OCI-LY1 (cell line): ENCODE data around the gene RPTN.

Source experiments
- H2AFZ ChIP-seq: fragments of 200-600 bp; sonication (generic), shearing (Covaris generic); 2 replicates; pipeline ENCODE4 v1.6.0; 2014; ENCODE audit warnings: antibody characterized with exemption, mild to moderate bottlenecking, low read length
- H3F3A ChIP-seq: fragments of 200-600 bp; sonication (generic), shearing (Covaris generic); 2 replicates; pipeline ENCODE4 v1.6.0; 2014; ENCODE audit warnings: mild to moderate bottlenecking, antibody characterized with exemption, low read length, moderate library complexity; ENCODE audit not compliant: insufficient read depth
- H3K27ac ChIP-seq: fragments of 200-600 bp; sonication (generic); 2 replicates; pipeline ENCODE4 v1.5.1; 2014; ENCODE audit warnings: low read length, mixed run types, mild to moderate bottlenecking, low read depth; ENCODE audit not compliant: poor library complexity, severe bottlenecking
- H3K27me3 ChIP-seq: fragments of 200-600 bp; sonication (generic); 2 replicates; pipeline ENCODE4 v1.6.0; 2014; ENCODE audit warnings: antibody characterized with exemption, mild to moderate bottlenecking, low read length, moderate library complexity; ENCODE audit not compliant: insufficient read depth
- H3K36me3 ChIP-seq: fragments of 200-600 bp; sonication (generic); 2 replicates; pipeline ENCODE4 v1.6.1; 2014; ENCODE audit warnings: mild to moderate bottlenecking, antibody characterized with exemption, low read length, moderate library complexity, mixed read lengths; ENCODE audit not compliant: insufficient read depth
- H3K4me1 ChIP-seq: fragments of 200-600 bp; sonication (generic); 2 replicates; pipeline ENCODE4 v1.5.1; 2014; ENCODE audit warnings: mild to moderate bottlenecking, low read length, moderate library complexity; ENCODE audit not compliant: insufficient read depth, severe bottlenecking
- H3K4me2 ChIP-seq: fragments of 200-600 bp; sonication (generic), shearing (Covaris generic); 2 replicates; pipeline ENCODE4 v1.6.1; 2014; ENCODE audit warnings: low read length
- H3K4me3 ChIP-seq: fragments of 200-600 bp; sonication (generic); 2 replicates; pipeline ENCODE4 v1.5.1; 2014; ENCODE audit warnings: low read length, low read depth, mild to moderate bottlenecking, mixed read lengths; ENCODE audit not compliant: poor library complexity, severe bottlenecking
- H3K79me2 ChIP-seq: fragments of 200-600 bp; shearing (Covaris generic); 2 replicates; pipeline ENCODE4 v1.6.1; 2016; ENCODE audit warnings: mixed run types, low read length, mixed read lengths; ENCODE audit not compliant: insufficient read depth
- H3K9ac ChIP-seq: fragments of 200-600 bp; sonication (generic), shearing (Covaris generic); 2 replicates; pipeline ENCODE4 v1.6.1; 2014; ENCODE audit warnings: mild to moderate bottlenecking, low read length, mixed read lengths
- H3K9me2 ChIP-seq: fragments of 200-600 bp; sonication (generic), shearing (Covaris generic); 2 replicates; pipeline ENCODE4 v1.6.1; 2014; ENCODE audit warnings: low read depth, mild to moderate bottlenecking, low read length, mixed read lengths
- H3K9me3 ChIP-seq: fragments of 200-600 bp; shearing (Covaris generic); 2 replicates; pipeline ENCODE4 v1.6.1; 2014; ENCODE audit warnings: low read length, mixed read lengths
- H4K20me1 ChIP-seq: fragments of 200-600 bp; sonication (generic), shearing (Covaris generic); 2 replicates; pipeline ENCODE4 v1.6.0; 2016; ENCODE audit warnings: mild to moderate bottlenecking, low read length; ENCODE audit not compliant: insufficient read depth
- CTCF ChIP-seq: fragments of 200-600 bp; sonication (generic), shearing (Covaris generic); IDR thresholded peaks from 2 replicates; pipeline ENCODE4 v1.5.1; 2017; ENCODE audit warnings: mild to moderate bottlenecking, antibody characterized with exemption, low read length, moderate library complexity, mixed read lengths
- EZH2 ChIP-seq: fragments of 200-600 bp; sonication (generic), shearing (Covaris generic); IDR thresholded peaks from 2 replicates; pipeline ENCODE4 v1.8.0; 2017; ENCODE audit warnings: borderline replicate concordance, mixed run types, mild to moderate bottlenecking, antibody characterized with exemption, low read length, moderate library complexity, mixed read lengths

Gene RPTN

DNA sequence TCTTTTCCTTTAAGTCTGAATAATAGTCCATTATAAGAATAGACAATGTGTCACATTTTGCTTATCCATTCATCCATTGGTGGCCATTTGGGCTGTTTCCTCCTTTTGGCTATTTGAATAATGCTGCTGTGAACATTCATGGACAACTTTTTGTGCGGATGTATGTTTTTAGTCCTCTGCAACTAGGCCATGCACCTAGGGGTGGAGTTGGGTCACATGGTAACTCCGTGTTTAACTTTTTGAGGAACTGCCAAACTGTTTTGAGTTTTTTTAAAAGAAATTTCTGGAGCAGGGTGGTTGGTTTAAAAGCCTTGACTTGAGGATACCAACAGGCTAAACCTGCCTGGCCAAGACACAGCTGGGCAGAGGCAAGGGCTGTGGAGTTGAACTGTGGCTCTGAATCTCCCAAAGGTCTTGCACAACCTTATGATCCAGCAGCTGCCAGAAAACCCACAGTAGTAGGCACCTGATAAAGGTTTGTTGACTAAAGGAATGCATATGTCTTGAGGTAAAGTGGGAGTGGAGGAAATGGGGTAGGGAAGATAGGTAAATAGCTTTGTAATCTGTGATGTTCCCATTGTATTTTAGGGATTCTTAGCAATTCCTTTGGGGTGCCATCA is 5.6 kb upstream of the RPTN start:
- no peaks in the 10 kb centered on the region for H3F3A ChIP-seq
- no peak overlapping the region for H3K4me2 ChIP-seq
- no peaks in the 10 kb centered on the region for H3K79me2 ChIP-seq
- TF ChIP-seq EZH2 (no peak), CTCF (no peak)
- H3K27me3 ChIP-seq, result no peaks in the 10 kb centered on the region
- no peak overlapping the region for H3K9ac ChIP-seq
- H3K9me3 ChIP-seq, result no peaks in the 10 kb centered on the region
- H3K4me3 ChIP-seq, result no peak overlapping the region
- H2AFZ ChIP-seq, result no peak overlapping the region
- no peaks in the 10 kb centered on the region for H3K36me3 ChIP-seq
- H4K20me1 ChIP-seq, result no peaks in the 10 kb centered on the region
- H3K4me1 ChIP-seq, result peaks cover 6% of the 10 kb centered on the region
- H3K27ac ChIP-seq, result no peak overlapping the region
- no peaks in the 10 kb centered on the region for H3K9me2 ChIP-seq

GRCh38 chr1:152162792-152163463 is 3.9 kb upstream of the RPTN start:
- no peaks in the 10 kb centered on the region for H3K36me3 ChIP-seq
- H3K4me3 ChIP-seq, result no peak overlapping the region
- H3K79me2 ChIP-seq, result no peaks in the 10 kb centered on the region
- H2AFZ ChIP-seq, result no peak overlapping the region
- H3K9ac ChIP-seq, result no peak overlapping the region
- H3K27me3 ChIP-seq, result no peaks in the 10 kb centered on the region
- no peaks in the 10 kb centered on the region for H3K9me2 ChIP-seq
- H3K4me1 ChIP-seq, result peaks cover 6% of the 10 kb centered on the region
- no peak for TF ChIP-seq CTCF
- no peak for TF ChIP-seq EZH2
- no peaks in the 10 kb centered on the region for H3K9me3 ChIP-seq
- no peaks in the 10 kb centered on the region for H3F3A ChIP-seq
- H3K4me2 ChIP-seq, result no peak overlapping the region
- no peaks in the 10 kb centered on the region for H4K20me1 ChIP-seq
- H3K27ac ChIP-seq, result no peak overlapping the region

DNA sequence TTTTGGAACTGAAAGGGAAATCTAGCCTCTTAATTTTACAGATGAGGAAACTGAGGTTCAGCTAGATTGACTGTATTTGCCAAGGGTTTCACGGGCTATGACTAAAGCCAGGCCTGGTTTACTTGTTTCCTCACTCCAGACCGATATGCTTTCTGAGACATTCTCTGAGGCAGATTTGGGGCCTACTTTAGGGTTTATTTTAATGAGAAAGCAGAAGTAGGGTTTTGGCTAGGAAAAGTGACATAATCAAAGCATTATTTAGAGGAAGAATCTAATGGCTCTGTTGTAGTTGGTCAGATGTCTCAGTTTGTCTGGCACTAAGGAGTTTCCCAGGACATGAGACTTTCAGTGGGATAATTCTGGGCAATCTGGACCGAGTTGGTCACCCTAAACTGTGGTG is 1.5 kb upstream of the RPTN start:
- no peak overlapping the region for H3K27ac ChIP-seq
- no peak overlapping the region for H3K9ac ChIP-seq

More for the DNA sequence above, 1.5 kb upstream of the RPTN start:
- Histone ChIP-seq H2AFZ (no peak overlapping the region), H3K9me2 (no peaks in the 10 kb centered on the region), H3K9me3 (no peaks in the 10 kb centered on the region), H3K4me3 (no peak overlapping the region), H3K4me1 (peaks cover 4% of the 10 kb centered on the region), H3K79me2 (no peaks in the 10 kb centered on the region), H3K36me3 (no peaks in the 10 kb centered on the region), H3K27me3 (no peaks in the 10 kb centered on the region), H3K4me2 (no peak overlapping the region), H3F3A (no peaks in the 10 kb centered on the region), H4K20me1 (no peaks in the 10 kb centered on the region)
- no peak for TF ChIP-seq EZH2
- no peak for TF ChIP-seq CTCF
